ENCODE results near the gene RTL5.

Gene RTL5

GRCh38 chrX:72128183-72128834 lies 3.4 kb downstream of the RTL5 start:
- TF ChIP-seq ZFX (IDR thresholded peaks at IDR 0.05; ENCODE audit: borderline replicate concordance): no peak
- TF ChIP-seq CTCF (IDR thresholded peaks at IDR 0.05): no peak
- no peak overlapping the region for H3K27ac ChIP-seq

- TF ChIP-seq ZFX (IDR thresholded peaks at IDR 0.05; ENCODE audit: borderline replicate concordance) (no peak), CTCF (IDR thresholded peaks at IDR 0.05) (no peak)
- no peak overlapping the region for H3K27ac ChIP-seq
These were observed 4.4 kb downstream of the RTL5 start for GRCh38 chrX:72127332-72127731.

- no peak for TF ChIP-seq ZFX (IDR thresholded peaks at IDR 0.05; ENCODE audit: borderline replicate concordance)
- TF ChIP-seq CTCF (IDR thresholded peaks at IDR 0.05): peak; percentile 78
- no peak overlapping the region for H3K27ac ChIP-seq
These were observed 5.1 kb downstream of the RTL5 start for GRCh38 chrX:72126539-72127140.

GRCh38 chrX:72126048-72126415 lies 5.7 kb downstream of the RTL5 start:
- TF ChIP-seq CTCF (IDR thresholded peaks at IDR 0.05): no peak
- no peak overlapping the region for H3K27ac ChIP-seq

- TF ChIP-seq CTCF (IDR thresholded peaks at IDR 0.05) (no peak), ZFX (IDR thresholded peaks at IDR 0.05; ENCODE audit: borderline replicate concordance) (no peak)
- no peak overlapping the region for H3K27ac ChIP-seq
These were observed 6.2 kb downstream of the RTL5 start for GRCh38 chrX:72125331-72126047.

GRCh38 chrX:72124540-72125201 lies 7.0 kb downstream of the RTL5 start:
- TF ChIP-seq CTCF (IDR thresholded peaks at IDR 0.05): no peak
- TF ChIP-seq ZFX (IDR thresholded peaks at IDR 0.05; ENCODE audit: borderline replicate concordance): no peak
- no peak overlapping the region for H3K27ac ChIP-seq
